ENCODE data around the gene CDKAL1. TPM values are rescaled to one million over a fixed set of nuclear protein-coding genes. Genes with fewer than 3 reads are reported as not detected.
"Not testable (repeated sequence)": the region's sequence is repeated elsewhere in the genome, so short reads cannot be mapped to it uniquely, and the experiment has no call there.

Gene CDKAL1
- total and polyA plus RNA-seq, 2 donors (not counting 3 experiments of a cell fraction or from before 2014, with no cell fraction given), result 6.1 to 20.5 TPM

- H3K4me3 ChIP-seq (replicated peaks in 1 of 3; ENCODE audit: insufficient read depth in 1 of 3, low read depth in 1 of 3, low read length in 3 of 3); H3K9me1 ChIP-seq (replicated peaks; ENCODE audit: control insufficient read depth, extremely low read depth, insufficient read depth, low read length); H3K27ac ChIP-seq (ENCODE audit: insufficient read depth, low read depth, low read length); H2AFZ ChIP-seq (ENCODE audit: low read depth, low read length); intact Hi-C loops (cut with micrococcal nuclease); DNase-seq (ENCODE audit: low read depth, low spot score); dilution Hi-C loops (cut with MboI; ENCODE audit: extremely low pct_ligation_motif_present, low sequenced_read_pairs); H3K27me3 ChIP-seq (ENCODE audit: control insufficient read depth in 2 of 2, insufficient read depth in 2 of 2, low read length in 2 of 2); FAIRE-seq; H3K79me2 ChIP-seq (ENCODE audit: control insufficient read depth, insufficient read depth, low read length); H3K4me2 ChIP-seq (ENCODE audit: insufficient read depth, low read length); H3K36me3 ChIP-seq (ENCODE audit: control insufficient read depth in 2 of 2, extremely low read depth in 1 of 2, insufficient read depth in 2 of 2, low read length in 2 of 2); H3K9ac ChIP-seq (replicated peaks; ENCODE audit: extremely low read depth, insufficient read depth, low read length); H3K9me3 ChIP-seq (replicated peaks; ENCODE audit: control insufficient read depth, insufficient read depth, low read length); POLR2A ChIA-PET; BruUV-seq (replicated peaks); H4K20me1 ChIP-seq (replicated peaks; ENCODE audit: control insufficient read depth, extremely low read depth, insufficient read depth, low read length); CTCF ChIA-PET; H3K4me1 ChIP-seq (ENCODE audit: control insufficient read depth, extremely low read depth, insufficient read depth, low read length): not testable (repeated sequence)
Measured at GRCh38 chr6:21092231-21092772, 558.0 kb downstream of the CDKAL1 start.

DNA sequence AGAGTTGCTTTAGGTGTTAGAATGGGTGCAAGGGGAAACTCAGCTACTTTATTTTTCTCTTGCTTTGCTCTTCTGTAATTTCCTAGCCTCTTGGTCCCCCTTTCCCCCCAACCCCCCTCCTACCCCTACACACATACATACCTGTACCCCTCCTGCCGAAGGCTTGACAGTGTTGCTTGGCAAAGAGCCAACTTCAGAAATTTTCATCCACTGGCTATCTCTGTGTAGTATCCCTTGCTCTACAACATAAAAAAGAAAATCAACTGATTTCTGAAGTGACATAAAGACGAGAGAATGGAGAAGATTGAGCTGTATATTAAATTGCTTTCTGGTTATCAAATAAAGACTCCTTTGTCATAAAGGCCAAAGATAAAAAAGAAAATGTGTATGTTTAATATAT, 561.2 kb downstream of the CDKAL1 start:
- Histone ChIP-seq H3K4me1 (ENCODE audit: control insufficient read depth, extremely low read depth, insufficient read depth, low read length) (no peaks in the 10 kb centered on the region), H3K4me3 (replicated peaks in 1 of 3; ENCODE audit: insufficient read depth in 1 of 3, low read depth in 1 of 3, low read length in 3 of 3) (no peak overlapping the region), H3K9me3 (replicated peaks; ENCODE audit: control insufficient read depth, insufficient read depth, low read length) (no peaks in the 10 kb centered on the region), H3K36me3 (ENCODE audit: control insufficient read depth in 2 of 2, extremely low read depth in 1 of 2, insufficient read depth in 2 of 2, low read length in 2 of 2) (no peaks in the 10 kb centered on the region), H3K27me3 (ENCODE audit: control insufficient read depth in 2 of 2, insufficient read depth in 2 of 2, low read length in 2 of 2) (no peaks in the 10 kb centered on the region), H3K27ac (ENCODE audit: insufficient read depth, low read depth, low read length) (no peak overlapping the region), H3K4me2 (ENCODE audit: insufficient read depth, low read length) (no peak overlapping the region), H3K9me1 (replicated peaks; ENCODE audit: control insufficient read depth, extremely low read depth, insufficient read depth, low read length) (no peaks in the 10 kb centered on the region), H4K20me1 (replicated peaks; ENCODE audit: control insufficient read depth, extremely low read depth, insufficient read depth, low read length) (no peaks in the 10 kb centered on the region), H3K9ac (replicated peaks; ENCODE audit: extremely low read depth, insufficient read depth, low read length) (no peak overlapping the region), H3K79me2 (ENCODE audit: control insufficient read depth, insufficient read depth, low read length) (no peaks in the 10 kb centered on the region), H2AFZ (ENCODE audit: low read depth, low read length) (no peak overlapping the region)
- FAIRE-seq (no peak), DNase-seq (ENCODE audit: low read depth, low spot score) (no peak)
- TF ChIP-seq MYC (IDR thresholded peaks at IDR 0.05; ENCODE audit: low read depth, low read length) (no peak), FOS (IDR thresholded peaks at IDR 0.05; ENCODE audit: borderline replicate concordance, insufficient read depth, low read length) (no peak), JUN (IDR thresholded peaks at IDR 0.05; ENCODE audit: borderline replicate concordance, insufficient read depth, insufficient read length, low read depth) (no peak), POLR2A (IDR thresholded peaks at IDR 0.05; ENCODE audit: low read depth, low read length) (no peak), POLR2AphosphoS5 (IDR thresholded peaks at IDR 0.05; ENCODE audit: insufficient read depth, low read depth, low read length) (no peak), EZH2 (IDR thresholded peaks at IDR 0.05; ENCODE audit: borderline replicate concordance, low read depth, low read length, severe bottlenecking) (no peak), GATA2 (IDR thresholded peaks at IDR 0.05; ENCODE audit: insufficient read depth, insufficient read length, low read depth, low read length) (no peak), CTCF (IDR thresholded peaks at IDR 0.05; ENCODE audit: extremely low read depth in 1 of 2, insufficient read depth in 1 of 2, low read depth in 1 of 2, low read length in 2 of 2) (no peak)
- TF ChIP-seq, protein P1, sequence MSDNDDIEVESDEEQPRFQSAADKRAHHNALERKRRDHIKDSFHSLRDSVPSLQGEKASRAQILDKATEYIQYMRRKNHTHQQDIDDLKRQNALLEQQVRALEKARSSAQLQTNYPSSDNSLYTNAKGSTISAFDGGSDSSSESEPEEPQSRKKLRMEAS (IDR thresholded peaks at IDR 0.05; ENCODE audit: insufficient read depth, insufficient read length), result no peak
- no TSS peak for BruUV-seq (replicated peaks)
- dilution Hi-C loops (cut with MboI; ENCODE audit: extremely low pct_ligation_motif_present, low sequenced_read_pairs) (no loop called here), intact Hi-C loops (cut with micrococcal nuclease) (no loop called here)
- POLR2A ChIA-PET, result no interaction called here
- CTCF ChIA-PET, result interaction anchor here (1.2 kb wide), 1 partner anchor 9 kb away, joined by 3 read pairs; no protein-coding TSS in a partner anchor
